PC-3 (cell line): ENCODE measurements around the gene ARHGAP26.

Source experiments
- CTCF ChIP-seq: fragments of 300-600 bp; sonication (generic); conservative IDR thresholded peaks from 2 replicates; pipeline ENCODE4 v1.5.1; 2017; ENCODE audit warnings: antibody characterized with exemption, low read depth, mild to moderate bottlenecking, low read length
- EZH2 ChIP-seq: fragments of 300-600 bp; sonication (generic); IDR thresholded peaks from one replicate; pipeline ENCODE4 v1.6.1; 2017; ENCODE audit warnings: antibody characterized with exemption, mild to moderate bottlenecking, low read length; ENCODE audit not compliant: unreplicated experiment

GRCh38 chr5:143173139-143173889 is 403.1 kb downstream of the ARHGAP26 start:
- TF ChIP-seq EZH2 (no peak), CTCF (no peak)
